GM21360 (cell line): ENCODE data around the gene TRIM69.
"Not testable (repeated sequence)": the region's sequence is repeated elsewhere in the genome, so short reads cannot be mapped to it uniquely, and the experiment has no call there.

Experiments
- ATAC-seq: cut with Tn5 transposase; IDR thresholded peaks from one replicate; pipeline ENCODE4 v1.9.1; 2021; ENCODE audit warnings: mild to moderate bottlenecking, moderate library complexity; ENCODE audit not compliant: unreplicated experiment

TRIM69 gene

GRCh38 chr15:44715797-44716334, 20.5 kb upstream of the TRIM69 start:
- ATAC-seq, result no peak

DNA sequence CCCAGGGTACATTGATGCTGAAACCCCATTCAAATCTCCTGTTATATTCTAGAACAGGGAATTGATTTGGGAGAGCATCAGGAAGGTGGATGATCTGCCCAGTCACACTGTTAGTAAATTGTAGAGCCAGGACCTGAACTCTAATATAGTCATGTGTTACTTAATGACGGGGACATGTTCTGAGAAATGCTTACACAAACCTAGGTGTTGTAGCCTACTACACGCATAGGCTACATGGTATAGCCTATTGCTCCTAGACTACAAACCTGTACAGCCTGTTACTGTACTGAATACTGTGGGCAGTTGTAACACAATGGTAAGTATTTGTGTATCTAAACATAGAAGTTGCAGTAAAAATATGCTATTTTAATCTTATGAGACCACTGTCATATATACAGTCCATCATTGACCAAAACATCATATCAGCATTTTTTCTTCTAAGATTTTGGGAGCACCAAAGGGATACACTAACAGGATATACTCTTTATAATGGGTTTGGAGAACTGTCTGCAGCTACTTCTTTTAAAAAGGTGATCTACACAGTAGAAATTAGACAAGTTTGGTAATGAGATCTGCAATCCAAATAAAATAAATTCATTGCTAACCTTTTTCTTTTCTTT, 19.2 kb upstream of the TRIM69 start:
- no peak for ATAC-seq

- ATAC-seq, result no peak
These were observed 18.0 kb upstream of the TRIM69 start for GRCh38 chr15:44718180-44718926.

DNA sequence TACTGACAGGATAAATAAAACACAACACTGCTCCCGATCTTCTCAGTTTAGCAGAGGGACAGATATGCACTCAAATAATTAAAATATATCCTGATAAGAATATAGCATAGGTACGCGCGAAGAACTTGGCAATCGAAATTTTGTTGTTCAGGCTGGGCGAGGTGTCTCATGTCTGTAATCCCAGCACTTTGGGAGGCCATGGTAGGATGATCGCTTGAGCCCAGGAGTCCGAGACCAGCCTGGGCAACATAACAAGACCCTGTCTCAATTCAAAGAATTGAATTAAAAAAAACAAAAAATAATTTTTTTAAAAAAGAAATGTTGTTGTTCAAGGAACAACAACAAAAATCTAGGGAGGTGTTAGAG, 17.4 kb upstream of the TRIM69 start:
- ATAC-seq, result no peak

DNA sequence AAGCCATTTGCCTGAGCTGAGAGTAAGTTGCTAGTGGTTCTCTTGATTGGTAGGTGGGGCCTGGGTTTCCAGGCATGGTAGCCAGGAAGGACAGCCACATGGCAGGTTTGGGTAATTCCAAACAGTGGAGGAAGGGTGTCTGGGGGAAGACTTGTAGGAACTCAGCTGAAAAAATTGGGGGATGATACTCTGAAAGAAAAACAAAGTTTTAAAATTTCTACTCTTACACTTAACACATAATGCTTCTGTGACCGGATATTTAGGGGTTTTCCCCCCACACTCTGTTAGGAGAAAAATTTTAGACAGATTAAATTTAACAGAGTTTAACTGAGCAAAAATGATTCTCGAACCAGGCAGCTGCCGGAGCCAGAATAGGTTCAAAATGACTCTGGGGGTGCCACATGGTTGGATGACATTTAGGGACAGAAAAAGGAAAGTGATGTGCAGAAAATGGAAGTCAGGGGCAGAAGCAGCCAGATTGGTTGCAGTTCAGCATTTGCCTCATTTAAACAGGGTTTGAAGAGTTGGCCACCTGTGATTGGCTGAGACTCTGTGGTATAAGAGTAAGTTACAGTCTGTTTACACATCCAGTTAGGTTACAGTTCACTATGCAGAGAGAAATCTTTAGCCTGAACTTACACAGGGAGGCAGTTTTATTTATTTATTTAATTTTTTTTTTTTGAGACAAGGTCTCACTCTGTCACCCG, 16.9 kb upstream of the TRIM69 start:
- ATAC-seq, result peak; percentile 44

GRCh38 chr15:44720000-44720435, 16.3 kb upstream of the TRIM69 start:
- ATAC-seq, result not testable (repeated sequence)

GRCh38 chr15:44720460-44721176, 15.7 kb upstream of the TRIM69 start:
- ATAC-seq, result no peak

GRCh38 chr15:44722011-44722410, 14.3 kb upstream of the TRIM69 start:
- ATAC-seq, result no peak

- ATAC-seq, result no peak
These were observed 10.2 kb upstream of the TRIM69 start for GRCh38 chr15:44726136-44726535.

DNA sequence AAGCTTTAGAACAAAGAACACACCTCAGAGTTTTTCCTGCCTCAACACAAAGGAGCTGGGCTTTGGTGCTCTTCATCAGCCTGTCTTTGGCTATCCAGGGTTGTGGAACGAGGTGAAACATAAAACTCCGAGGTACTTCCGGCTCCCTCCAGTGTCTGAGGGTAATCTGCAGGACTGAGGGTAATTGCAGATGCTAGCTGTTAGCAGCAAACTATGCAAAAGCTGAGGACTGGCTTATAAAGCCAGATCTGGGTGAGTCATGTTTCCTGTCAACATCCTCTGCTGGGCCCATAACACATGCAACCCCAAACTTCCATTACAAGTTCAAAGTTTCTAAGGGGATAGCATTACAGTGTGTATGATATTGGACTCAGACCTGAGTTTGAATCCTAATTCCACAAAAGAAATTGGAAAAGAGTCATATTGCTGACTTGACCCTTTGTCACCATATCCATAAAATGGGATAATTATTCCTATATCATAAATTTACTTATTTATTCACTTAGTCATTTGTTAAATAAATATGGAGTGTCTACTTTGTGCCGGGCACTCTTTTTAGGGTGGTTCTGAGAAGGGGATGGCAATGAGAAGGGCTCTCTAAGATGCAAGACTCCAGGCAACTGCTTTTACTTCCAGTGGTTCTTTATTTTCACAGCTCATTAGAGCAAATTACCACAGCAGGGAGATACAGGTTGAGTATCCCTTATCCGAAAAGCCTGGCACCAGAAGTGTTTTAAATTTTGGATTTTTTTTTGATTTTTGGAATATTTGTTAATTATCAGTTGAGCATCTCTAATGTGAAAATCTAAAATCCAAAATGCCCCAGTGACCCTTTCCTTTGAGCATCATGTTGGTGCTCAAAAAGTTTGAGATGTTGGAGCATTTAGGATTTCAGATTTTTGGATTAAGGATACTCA, 9.5 kb upstream of the TRIM69 start:
- peak; percentile 38 for ATAC-seq

- no peak for ATAC-seq
These were observed 8.7 kb upstream of the TRIM69 start for GRCh38 chr15:44727485-44728231.

DNA sequence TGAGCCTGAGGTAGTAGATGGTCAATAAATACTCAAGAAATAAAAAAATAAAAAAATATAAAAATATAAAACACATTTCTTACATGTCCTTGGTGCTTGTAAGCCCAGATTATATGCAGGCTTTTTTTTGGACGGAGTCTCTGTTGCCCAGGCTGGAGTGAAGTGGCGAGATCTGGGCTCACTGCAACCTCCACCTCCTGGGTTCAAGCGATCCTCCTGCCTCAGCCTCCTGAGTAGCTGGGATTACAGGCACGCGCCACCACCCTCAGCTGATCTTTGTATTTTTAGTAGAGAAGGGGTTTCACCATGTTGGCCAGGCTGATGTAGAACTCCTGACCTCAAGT, 8.1 kb upstream of the TRIM69 start:
- not testable (repeated sequence) for ATAC-seq

- ATAC-seq, result peak; percentile 66
These were observed 7.5 kb upstream of the TRIM69 start for GRCh38 chr15:44728576-44729407.

GRCh38 chr15:44729408-44730127, 6.8 kb upstream of the TRIM69 start:
- no peak for ATAC-seq

- ATAC-seq, result no peak
These were observed 1.4 kb upstream of the TRIM69 start for GRCh38 chr15:44734839-44735481.

GRCh38 chr15:44735482-44736180, 697 bp upstream of the TRIM69 start:
- no peak for ATAC-seq
